Stomach (tissue), 4 donors: ENCODE data around the gene OPALIN.

Source experiments
- EP300 ChIP-seq: sonication (generic); formaldehyde crosslinking; IDR thresholded peaks from one replicate; pipeline ENCODE4 v1.6.1; 2017; ENCODE audit warnings: antibody characterized with exemption
- POLR2A ChIP-seq, 4 donors: fragments of 450-650 bp; IDR thresholded peaks; one replicate each; pipeline ENCODE4 v1.6.1; 2016; ENCODE audit warnings: antibody characterized with exemption in 4 of 4, control low read depth in 2 of 4, mild to moderate bottlenecking in 1 of 4, moderate library complexity in 1 of 4
- POLR2AphosphoS5 ChIP-seq, 3 donors: sonication (generic); formaldehyde crosslinking; IDR thresholded peaks; one replicate each; pipeline ENCODE4 v1.6.1; 2016; ENCODE audit warnings: antibody characterized with exemption in 3 of 3
- TF ChIP-seq, protein P1 (sequence below), 7 experiments: fragments of 450-650 bp in 4 of 7; fragments of 200-600 bp in 3 of 7; sonication (generic) in 3 of 7; IDR thresholded peaks; one replicate each; pipeline ENCODE4 v1.5.1; 2016 to 2019; ENCODE audit warnings: antibody characterized with exemption in 7 of 7, control low read depth in 2 of 7, mild to moderate bottlenecking in 1 of 7

DNA sequence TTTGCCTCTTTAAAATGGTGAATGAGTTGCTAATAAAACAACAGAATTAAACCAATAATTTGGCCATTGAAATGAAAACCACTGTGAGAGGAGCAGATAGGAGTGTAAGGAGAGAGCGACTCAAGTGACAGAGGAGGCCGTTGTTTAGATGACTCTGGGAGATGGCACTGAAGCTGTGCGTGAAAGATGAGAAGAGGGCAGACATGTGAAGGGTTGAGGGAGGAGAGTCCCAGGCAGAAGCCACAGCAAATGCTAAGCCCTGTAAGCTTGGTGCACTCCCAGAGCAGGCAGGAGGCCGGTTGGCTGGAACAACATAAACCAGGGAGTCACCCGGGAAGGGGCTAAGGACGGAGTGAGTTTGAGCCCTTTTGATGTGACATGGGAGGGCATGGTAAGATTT is 814 bp upstream of the OPALIN start:
- TF ChIP-seq POLR2A (IDR thresholded peaks at IDR 0.05) (no peak), POLR2AphosphoS5 (IDR thresholded peaks at IDR 0.05) (no peak), EP300 (no peak)
- TF ChIP-seq, protein P1, sequence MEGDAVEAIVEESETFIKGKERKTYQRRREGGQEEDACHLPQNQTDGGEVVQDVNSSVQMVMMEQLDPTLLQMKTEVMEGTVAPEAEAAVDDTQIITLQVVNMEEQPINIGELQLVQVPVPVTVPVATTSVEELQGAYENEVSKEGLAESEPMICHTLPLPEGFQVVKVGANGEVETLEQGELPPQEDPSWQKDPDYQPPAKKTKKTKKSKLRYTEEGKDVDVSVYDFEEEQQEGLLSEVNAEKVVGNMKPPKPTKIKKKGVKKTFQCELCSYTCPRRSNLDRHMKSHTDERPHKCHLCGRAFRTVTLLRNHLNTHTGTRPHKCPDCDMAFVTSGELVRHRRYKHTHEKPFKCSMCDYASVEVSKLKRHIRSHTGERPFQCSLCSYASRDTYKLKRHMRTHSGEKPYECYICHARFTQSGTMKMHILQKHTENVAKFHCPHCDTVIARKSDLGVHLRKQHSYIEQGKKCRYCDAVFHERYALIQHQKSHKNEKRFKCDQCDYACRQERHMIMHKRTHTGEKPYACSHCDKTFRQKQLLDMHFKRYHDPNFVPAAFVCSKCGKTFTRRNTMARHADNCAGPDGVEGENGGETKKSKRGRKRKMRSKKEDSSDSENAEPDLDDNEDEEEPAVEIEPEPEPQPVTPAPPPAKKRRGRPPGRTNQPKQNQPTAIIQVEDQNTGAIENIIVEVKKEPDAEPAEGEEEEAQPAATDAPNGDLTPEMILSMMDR (IDR thresholded peaks at IDR 0.05): no peak
